Neural cell (in vitro differentiated cells): ENCODE results near the gene FAM171A1. TPM values are rescaled to one million over a fixed set of nuclear protein-coding genes. Genes with fewer than 3 reads are reported as not detected.

Source experiments
- H2AFZ ChIP-seq: fragments of 200-600, 300-800 bp; sonication (generic), shearing (Covaris generic); 2 replicates; pipeline ENCODE4 v1.6.0; 2014; ENCODE audit warnings: low read depth, mild to moderate bottlenecking, antibody characterized with exemption, low read length, moderate library complexity
- H3F3A ChIP-seq: fragments of 200-600 bp; shearing (Covaris generic); 2 replicates; pipeline ENCODE4 v1.6.1; 2016; ENCODE audit warnings: mild to moderate bottlenecking, moderate library complexity, mixed read lengths, antibody characterized with exemption, low read length; ENCODE audit not compliant: insufficient read depth, poor library complexity, severe bottlenecking
- H3K27ac ChIP-seq: fragments of 200-600, 300-800 bp; sonication (generic), shearing (Covaris generic); 2 replicates; pipeline ENCODE4 v1.5.1; 2014; ENCODE audit warnings: mild to moderate bottlenecking, low read length, moderate library complexity
- H3K27me3 ChIP-seq: fragments of 300-800, 200-600 bp; sonication (generic), shearing (Covaris generic); 2 replicates; pipeline ENCODE4 v1.6.0; 2014; ENCODE audit warnings: mild to moderate bottlenecking, low read depth, low read length, moderate library complexity; ENCODE audit not compliant: insufficient read depth
- H3K36me3 ChIP-seq: fragments of 300-800, 200-600 bp; sonication (generic), shearing (Covaris generic); 2 replicates; pipeline ENCODE4 v1.5.1; 2014; ENCODE audit warnings: mild to moderate bottlenecking, antibody characterized with exemption, low read length, moderate library complexity; ENCODE audit not compliant: insufficient read depth
- H3K4me2 ChIP-seq: fragments of 300-800, 200-600 bp; sonication (generic), shearing (Covaris generic); 2 replicates; pipeline ENCODE4 v1.6.0; 2014; ENCODE audit warnings: mild to moderate bottlenecking, low read length
- H3K4me3 ChIP-seq: fragments of 300-800, 200-600 bp; sonication (generic), shearing (Covaris generic); 2 replicates; pipeline ENCODE4 v1.5.1; 2014; ENCODE audit warnings: mild to moderate bottlenecking, low read length, moderate library complexity
- H3K79me2 ChIP-seq: fragments of 200-600 bp; shearing (Covaris generic); replicated peaks from 2 replicates; pipeline ENCODE4 v1.6.0; 2014; ENCODE audit warnings: mild to moderate bottlenecking, low read length, moderate library complexity; ENCODE audit not compliant: insufficient read depth
- H3K9ac ChIP-seq: fragments of 300-800, 200-600 bp; sonication (generic), shearing (Covaris generic); 2 replicates; pipeline ENCODE4 v1.6.1; 2016; ENCODE audit warnings: mild to moderate bottlenecking, low read length, mixed read lengths
- H3K9me2 ChIP-seq: fragments of 200-600 bp; shearing (Covaris generic); 2 replicates; pipeline ENCODE4 v1.6.1; 2016; ENCODE audit warnings: mild to moderate bottlenecking, low read length, mixed read lengths; ENCODE audit not compliant: insufficient read depth
- H3K9me3 ChIP-seq: fragments of 200-600, 300-800 bp; sonication (generic), shearing (Covaris generic); 2 replicates; pipeline ENCODE4 v1.6.1; 2016; ENCODE audit warnings: mild to moderate bottlenecking, mixed run types, low read length, moderate library complexity, mixed read lengths
- H4K20me1 ChIP-seq: fragments of 200-600 bp; shearing (Covaris generic); 2 replicates; pipeline ENCODE4 v1.6.1; 2016; ENCODE audit warnings: mild to moderate bottlenecking, mixed run types; ENCODE audit not compliant: insufficient read depth
- CTCF ChIP-seq: fragments of 450-650 bp; IDR thresholded peaks from 2 replicates; pipeline ENCODE4 v1.5.1; 2014; ENCODE audit warnings: antibody characterized with exemption, mild to moderate bottlenecking, moderate library complexity; ENCODE audit not compliant: poor library complexity, severe bottlenecking
- EP300 ChIP-seq: fragments of 450-650 bp; conservative IDR thresholded peaks from 2 replicates; pipeline ENCODE4 v1.6.1; 2014; ENCODE audit warnings: antibody characterized with exemption, mild to moderate bottlenecking, moderate library complexity; ENCODE audit not compliant: poor library complexity, severe bottlenecking
- EZH2 ChIP-seq: fragments of 200-600, 300-800 bp; shearing (Covaris generic), sonication (generic); IDR thresholded peaks from 2 replicates; pipeline ENCODE4 v1.6.1; 2014; ENCODE audit warnings: antibody characterized with exemption, low read length, borderline replicate concordance, mild to moderate bottlenecking; ENCODE audit not compliant: insufficient read depth, poor library complexity, severe bottlenecking
- MXI1 ChIP-seq: fragments of 450-650 bp; conservative IDR thresholded peaks from 2 replicates; pipeline ENCODE4 v1.6.1; 2014; ENCODE audit warnings: antibody characterized with exemption, mild to moderate bottlenecking; ENCODE audit not compliant: poor library complexity, severe bottlenecking
- POLR2AphosphoS5 ChIP-seq: IDR thresholded peaks from 2 replicates; pipeline ENCODE4 v1.6.1; 2012
- REST ChIP-seq: IDR thresholded peaks from 2 replicates; pipeline ENCODE4 v1.6.1; 2012; ENCODE audit warnings: borderline replicate concordance
- SMC3 ChIP-seq: fragments of 450-650 bp; conservative IDR thresholded peaks from 2 replicates; pipeline ENCODE4 v1.6.1; 2014; ENCODE audit warnings: antibody characterized with exemption, mild to moderate bottlenecking, moderate library complexity; ENCODE audit not compliant: poor library complexity
- polyA plus RNA-seq: library from polyadenylated mRNA; depleted of rRNA; stranded (reverse); fragments of >200 nt; gene quantifications from 2 replicates; pipeline ENCODE4 v1.2.3, GENCODE V29; 2014

FAM171A1 gene
- polyA plus RNA-seq, 1 donor from 2014 or later: 28.8 TPM

- TF ChIP-seq EP300 (no peak), EZH2 (no peak), REST (no peak), SMC3 (no peak)
- H3K27me3 ChIP-seq: no peaks in the 10 kb centered on the region
- H3K4me2 ChIP-seq: no peak overlapping the region
- peaks cover 30% of the 10 kb centered on the region for H3K79me2 ChIP-seq
- no peaks in the 10 kb centered on the region for H3K9me3 ChIP-seq
- no peak overlapping the region for H2AFZ ChIP-seq
- no peaks in the 10 kb centered on the region for H3K9me2 ChIP-seq
- no peaks in the 10 kb centered on the region for H3F3A ChIP-seq
- H3K27ac ChIP-seq: no peak overlapping the region
- H3K9ac ChIP-seq: no peak overlapping the region
- no peaks in the 10 kb centered on the region for H4K20me1 ChIP-seq
- H3K4me3 ChIP-seq: no peak overlapping the region
- H3K36me3 ChIP-seq: no peaks in the 10 kb centered on the region
These were observed 22.0 kb downstream of the FAM171A1 start for GRCh38 chr10:15349112-15349511.

- Histone ChIP-seq H3K9ac (no peak overlapping the region), H2AFZ (no peak overlapping the region), H3K9me2 (no peaks in the 10 kb centered on the region), H3K27me3 (no peaks in the 10 kb centered on the region), H3K27ac (no peak overlapping the region), H3K79me2 (peaks cover 30% of the 10 kb centered on the region), H3F3A (no peaks in the 10 kb centered on the region), H4K20me1 (no peaks in the 10 kb centered on the region), H3K36me3 (no peaks in the 10 kb centered on the region), H3K4me3 (no peak overlapping the region), H3K9me3 (no peaks in the 10 kb centered on the region), H3K4me2 (no peak overlapping the region)
- TF ChIP-seq CTCF (no peak), POLR2AphosphoS5 (no peak), MXI1 (no peak)
These were observed 22.5 kb downstream of the FAM171A1 start for GRCh38 chr10:15348579-15348978.

GRCh38 chr10:15347150-15347549 lies 23.9 kb downstream of the FAM171A1 start:
- H3F3A ChIP-seq: no peaks in the 10 kb centered on the region
- H3K27me3 ChIP-seq: no peaks in the 10 kb centered on the region
- H3K79me2 ChIP-seq: peaks cover 21% of the 10 kb centered on the region

More at GRCh38 chr10:15347150-15347549, 23.9 kb downstream of the FAM171A1 start:
- Histone ChIP-seq H3K9ac (no peak overlapping the region), H3K4me3 (no peak overlapping the region), H4K20me1 (no peaks in the 10 kb centered on the region), H3K27ac (no peak overlapping the region), H3K9me2 (no peaks in the 10 kb centered on the region), H3K9me3 (no peaks in the 10 kb centered on the region), H3K4me2 (no peak overlapping the region), H3K36me3 (no peaks in the 10 kb centered on the region), H2AFZ (no peak overlapping the region)
- TF ChIP-seq EP300 (no peak), EZH2 (no peak), REST (no peak), CTCF (no peak), MXI1 (no peak), SMC3 (no peak)
